Fibroblast of lung (primary cell): ENCODE results near the gene HYAL1.

Experiments used
- EZH2 ChIP-seq: IDR thresholded peaks from 2 replicates; pipeline ENCODE4 v1.5.1; 2012; ENCODE audit warnings: low read length, control low read depth, mild to moderate bottlenecking; ENCODE audit errors: missing control alignments
- TF ChIP-seq, protein P1 (sequence below), 2 donors: IDR thresholded peaks in 1 of 2; conservative IDR thresholded peaks in 1 of 2; 1 replicate in 1 of 2; 2 replicates in 1 of 2; pipeline ENCODE4 v1.5.1; 2011 to 2012; ENCODE audit warnings: low read length in 2 of 2, control low read depth in 1 of 2, inconsistent platforms in 1 of 2, low read depth in 1 of 2, mild to moderate bottlenecking in 1 of 2

DNA sequence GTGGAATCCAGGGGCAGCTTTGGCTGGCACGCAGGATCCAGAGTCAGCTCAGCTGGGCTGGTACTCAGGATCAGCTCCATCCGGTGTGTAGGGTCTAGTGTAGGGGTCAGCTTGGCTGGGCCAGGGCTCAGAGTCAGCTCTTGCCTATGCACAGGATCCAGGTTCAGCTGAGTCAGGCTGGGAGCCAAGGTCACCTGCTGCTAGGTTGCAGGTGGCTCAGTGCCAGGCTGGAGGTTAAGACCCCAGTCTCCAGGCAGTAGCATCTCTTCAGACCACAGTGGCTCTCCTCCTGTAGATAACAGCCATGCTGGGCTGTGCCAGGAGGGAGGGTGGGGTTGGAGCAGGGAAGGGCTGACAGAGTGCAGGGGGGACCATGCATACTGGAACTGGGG lies 6.0 kb downstream of the HYAL1 start:
- no peak for TF ChIP-seq EZH2
- TF ChIP-seq, protein P1, sequence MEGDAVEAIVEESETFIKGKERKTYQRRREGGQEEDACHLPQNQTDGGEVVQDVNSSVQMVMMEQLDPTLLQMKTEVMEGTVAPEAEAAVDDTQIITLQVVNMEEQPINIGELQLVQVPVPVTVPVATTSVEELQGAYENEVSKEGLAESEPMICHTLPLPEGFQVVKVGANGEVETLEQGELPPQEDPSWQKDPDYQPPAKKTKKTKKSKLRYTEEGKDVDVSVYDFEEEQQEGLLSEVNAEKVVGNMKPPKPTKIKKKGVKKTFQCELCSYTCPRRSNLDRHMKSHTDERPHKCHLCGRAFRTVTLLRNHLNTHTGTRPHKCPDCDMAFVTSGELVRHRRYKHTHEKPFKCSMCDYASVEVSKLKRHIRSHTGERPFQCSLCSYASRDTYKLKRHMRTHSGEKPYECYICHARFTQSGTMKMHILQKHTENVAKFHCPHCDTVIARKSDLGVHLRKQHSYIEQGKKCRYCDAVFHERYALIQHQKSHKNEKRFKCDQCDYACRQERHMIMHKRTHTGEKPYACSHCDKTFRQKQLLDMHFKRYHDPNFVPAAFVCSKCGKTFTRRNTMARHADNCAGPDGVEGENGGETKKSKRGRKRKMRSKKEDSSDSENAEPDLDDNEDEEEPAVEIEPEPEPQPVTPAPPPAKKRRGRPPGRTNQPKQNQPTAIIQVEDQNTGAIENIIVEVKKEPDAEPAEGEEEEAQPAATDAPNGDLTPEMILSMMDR (conservative IDR thresholded peaks at IDR 0.05 in 1 of 2, IDR thresholded peaks at IDR 0.05 in 1 of 2; ENCODE audit: low read depth in 1 of 2, low read length in 2 of 2): no peak
